TTC549 (cell line): Measurements from ENCODE around the gene SOX6.
"Not testable (repeated sequence)": the region's sequence is repeated elsewhere in the genome, so short reads cannot be mapped to it uniquely, and the experiment has no call there.

Experiments used
- FAIRE-seq: peaks from 2 replicates; lab custom pipeline; 2012; peaks lifted over from hg19 to GRCh38; lab: Jason Lieb, UNC

Gene SOX6

GRCh38 chr11:16032974-16033373 lies 323.4 kb downstream of the SOX6 start:
- FAIRE-seq, result no peak

- FAIRE-seq, result no peak
Measured at GRCh38 chr11:16031210-16031609, 325.1 kb downstream of the SOX6 start.

GRCh38 chr11:16030664-16031063 lies 325.7 kb downstream of the SOX6 start:
- FAIRE-seq, result no peak

- not testable (repeated sequence) for FAIRE-seq
Measured at GRCh38 chr11:16029151-16029550, 327.2 kb downstream of the SOX6 start.

GRCh38 chr11:16028419-16028818 lies 327.9 kb downstream of the SOX6 start:
- no peak for FAIRE-seq

- FAIRE-seq, result no peak
Measured at GRCh38 chr11:16027621-16028020, 328.7 kb downstream of the SOX6 start.

GRCh38 chr11:16026849-16027248 lies 329.5 kb downstream of the SOX6 start:
- no peak for FAIRE-seq

- FAIRE-seq, result no peak
Measured at GRCh38 chr11:16018931-16019330, 337.4 kb downstream of the SOX6 start.

- FAIRE-seq, result no peak
Measured at GRCh38 chr11:16016468-16016829, 339.9 kb downstream of the SOX6 start.

- FAIRE-seq, result no peak
Measured at GRCh38 chr11:16015741-16016467, 340.4 kb downstream of the SOX6 start.

GRCh38 chr11:16013649-16014275 lies 342.6 kb downstream of the SOX6 start:
- FAIRE-seq, result no peak

GRCh38 chr11:16013242-16013641 lies 343.1 kb downstream of the SOX6 start:
- FAIRE-seq, result no peak

GRCh38 chr11:16012125-16012751 lies 344.1 kb downstream of the SOX6 start:
- no peak for FAIRE-seq

- FAIRE-seq, result no peak
Measured at GRCh38 chr11:16011396-16011795, 344.9 kb downstream of the SOX6 start.

- FAIRE-seq, result no peak
Measured at GRCh38 chr11:16009021-16009420, 347.3 kb downstream of the SOX6 start.

- no peak for FAIRE-seq
Measured at GRCh38 chr11:16007514-16007913, 348.8 kb downstream of the SOX6 start.

GRCh38 chr11:16002942-16003341 lies 353.4 kb downstream of the SOX6 start:
- FAIRE-seq, result no peak

GRCh38 chr11:16001899-16002426 lies 354.4 kb downstream of the SOX6 start:
- no peak for FAIRE-seq

- no peak for FAIRE-seq
Measured at GRCh38 chr11:16001044-16001568, 355.2 kb downstream of the SOX6 start.

GRCh38 chr11:16000065-16000464 lies 356.3 kb downstream of the SOX6 start:
- FAIRE-seq, result no peak

- FAIRE-seq, result no peak
Measured at GRCh38 chr11:15993345-15993744, 363.0 kb downstream of the SOX6 start.

- no peak for FAIRE-seq
Measured at GRCh38 chr11:15991215-15991614, 365.1 kb downstream of the SOX6 start.

GRCh38 chr11:15989685-15990084 lies 366.7 kb downstream of the SOX6 start:
- no peak for FAIRE-seq
